K562 (cell line): ENCODE data around the gene DGCR8.

Source experiments
- CEBPB ChIP-seq: fragments of 450-650 bp; IDR thresholded peaks from 2 replicates; pipeline ENCODE4 v1.6.1; 2016; ENCODE audit warnings: missing genetic modification characterization, missing compliant biosample characterization
- POLR2A ChIP-seq: fragments of 450-650 bp; conservative IDR thresholded peaks from 2 replicates; pipeline ENCODE4 v1.6.1; 2016
- XRCC3 ChIP-seq: fragments of 450-650 bp; IDR thresholded peaks from 2 replicates; pipeline ENCODE4 v1.6.1; 2017; ENCODE audit warnings: mild to moderate bottlenecking, moderate library complexity
- ZNF232 ChIP-seq: sonication (generic); formaldehyde crosslinking; IDR thresholded peaks from 2 replicates; pipeline ENCODE4 v1.8.0; 2022; ENCODE audit warnings: mild to moderate bottlenecking, missing genetic modification reagents
- TF ChIP-seq, protein P1 (sequence below), 2 experiments: fragments of 450-650 bp in 1 of 2; IDR thresholded peaks; 2 replicates each; pipeline ENCODE4 v1.6.1; 2011 to 2017; ENCODE audit warnings: low read depth in 2 of 2, antibody characterized with exemption in 1 of 2, borderline replicate concordance in 1 of 2, low read length in 1 of 2, mild to moderate bottlenecking in 1 of 2, mixed read lengths in 1 of 2; ENCODE audit not compliant: control insufficient read depth in 1 of 2
- TF ChIP-seq, protein P2 (sequence below), 3 experiments: IDR thresholded peaks in 2 of 3; conservative IDR thresholded peaks in 1 of 3; 2 replicates each; pipeline ENCODE4 v1.5.1; 2011 to 2012; ENCODE audit warnings: low read length in 3 of 3, mild to moderate bottlenecking in 3 of 3, control low read depth in 2 of 3, improper control_type of control experiment in 1 of 3, inconsistent platforms in 1 of 3, low read depth in 1 of 3, mixed read lengths in 1 of 3, moderate library complexity in 1 of 3; ENCODE audit not compliant: insufficient read depth in 2 of 3

GRCh38 chr22:20069331-20070042 lies 10.6 kb upstream of the DGCR8 start:
- TF ChIP-seq XRCC3 (no peak), CEBPB (no peak), ZNF232 (CRISPR knock-in tag) (no peak), POLR2A (no peak; the same call in none of the 2 replicates)
- TF ChIP-seq, protein P1, sequence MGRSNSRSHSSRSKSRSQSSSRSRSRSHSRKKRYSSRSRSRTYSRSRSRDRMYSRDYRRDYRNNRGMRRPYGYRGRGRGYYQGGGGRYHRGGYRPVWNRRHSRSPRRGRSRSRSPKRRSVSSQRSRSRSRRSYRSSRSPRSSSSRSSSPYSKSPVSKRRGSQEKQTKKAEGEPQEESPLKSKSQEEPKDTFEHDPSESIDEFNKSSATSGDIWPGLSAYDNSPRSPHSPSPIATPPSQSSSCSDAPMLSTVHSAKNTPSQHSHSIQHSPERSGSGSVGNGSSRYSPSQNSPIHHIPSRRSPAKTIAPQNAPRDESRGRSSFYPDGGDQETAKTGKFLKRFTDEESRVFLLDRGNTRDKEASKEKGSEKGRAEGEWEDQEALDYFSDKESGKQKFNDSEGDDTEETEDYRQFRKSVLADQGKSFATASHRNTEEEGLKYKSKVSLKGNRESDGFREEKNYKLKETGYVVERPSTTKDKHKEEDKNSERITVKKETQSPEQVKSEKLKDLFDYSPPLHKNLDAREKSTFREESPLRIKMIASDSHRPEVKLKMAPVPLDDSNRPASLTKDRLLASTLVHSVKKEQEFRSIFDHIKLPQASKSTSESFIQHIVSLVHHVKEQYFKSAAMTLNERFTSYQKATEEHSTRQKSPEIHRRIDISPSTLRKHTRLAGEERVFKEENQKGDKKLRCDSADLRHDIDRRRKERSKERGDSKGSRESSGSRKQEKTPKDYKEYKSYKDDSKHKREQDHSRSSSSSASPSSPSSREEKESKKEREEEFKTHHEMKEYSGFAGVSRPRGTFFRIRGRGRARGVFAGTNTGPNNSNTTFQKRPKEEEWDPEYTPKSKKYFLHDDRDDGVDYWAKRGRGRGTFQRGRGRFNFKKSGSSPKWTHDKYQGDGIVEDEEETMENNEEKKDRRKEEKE (IDR thresholded peaks at IDR 0.05; ENCODE audit: borderline replicate concordance in 1 of 2, control insufficient read depth in 1 of 2, low read depth in 2 of 2, low read length in 1 of 2) = no peak
- TF ChIP-seq, protein P2, sequence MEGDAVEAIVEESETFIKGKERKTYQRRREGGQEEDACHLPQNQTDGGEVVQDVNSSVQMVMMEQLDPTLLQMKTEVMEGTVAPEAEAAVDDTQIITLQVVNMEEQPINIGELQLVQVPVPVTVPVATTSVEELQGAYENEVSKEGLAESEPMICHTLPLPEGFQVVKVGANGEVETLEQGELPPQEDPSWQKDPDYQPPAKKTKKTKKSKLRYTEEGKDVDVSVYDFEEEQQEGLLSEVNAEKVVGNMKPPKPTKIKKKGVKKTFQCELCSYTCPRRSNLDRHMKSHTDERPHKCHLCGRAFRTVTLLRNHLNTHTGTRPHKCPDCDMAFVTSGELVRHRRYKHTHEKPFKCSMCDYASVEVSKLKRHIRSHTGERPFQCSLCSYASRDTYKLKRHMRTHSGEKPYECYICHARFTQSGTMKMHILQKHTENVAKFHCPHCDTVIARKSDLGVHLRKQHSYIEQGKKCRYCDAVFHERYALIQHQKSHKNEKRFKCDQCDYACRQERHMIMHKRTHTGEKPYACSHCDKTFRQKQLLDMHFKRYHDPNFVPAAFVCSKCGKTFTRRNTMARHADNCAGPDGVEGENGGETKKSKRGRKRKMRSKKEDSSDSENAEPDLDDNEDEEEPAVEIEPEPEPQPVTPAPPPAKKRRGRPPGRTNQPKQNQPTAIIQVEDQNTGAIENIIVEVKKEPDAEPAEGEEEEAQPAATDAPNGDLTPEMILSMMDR (IDR thresholded peaks at IDR 0.05 in 2 of 3, conservative IDR thresholded peaks at IDR 0.05 in 1 of 3; ENCODE audit: insufficient read depth in 2 of 3, low read depth in 1 of 3, low read length in 3 of 3) = no peak
